K562 (cell line): ENCODE measurements around the gene DOLPP1. TPM values are rescaled to one million over a fixed set of nuclear protein-coding genes. Genes with fewer than 3 reads are reported as not detected.

ENCODE experiments used
- ARNT ChIP-seq, 2 experiments: fragments of 450-650 bp; IDR thresholded peaks; 2 replicates each; pipeline ENCODE4 v1.6.1; 2016; ENCODE audit warnings: mild to moderate bottlenecking in 1 of 2
- CHD1 ChIP-seq: fragments of 200-600 bp; sonication (generic); IDR thresholded peaks from one replicate; pipeline ENCODE4 v1.6.1; 2012; ENCODE audit warnings: mild to moderate bottlenecking, moderate library complexity, low read length, inconsistent platforms
- CHD4 ChIP-seq: fragments of 200-600 bp; sonication (generic); IDR thresholded peaks from 3 replicates; pipeline ENCODE4 v1.6.1; 2012; ENCODE audit warnings: low read depth, mild to moderate bottlenecking, mixed read lengths, low read length, inconsistent platforms; ENCODE audit not compliant: insufficient read depth, insufficient replicate concordance, poor library complexity, severe bottlenecking
- CSDE1 ChIP-seq, 2 experiments: fragments of 450-650 bp; IDR thresholded peaks; 2 replicates each; pipeline ENCODE4 v1.6.1; 2016; ENCODE audit warnings: mild to moderate bottlenecking in 1 of 2
- ETV6 ChIP-seq, 3 experiments: fragments of 150-350 bp in 1 of 3; sonication (generic) in 1 of 3; formaldehyde crosslinking in 1 of 3; IDR thresholded peaks; 2 replicates each; pipeline versions ENCODE4 v1.6.1 to v1.8.0; 2014 to 2022; ENCODE audit warnings: borderline replicate concordance in 2 of 3, low read depth in 2 of 3, antibody characterized with exemption in 1 of 3, low read length in 1 of 3, mild to moderate bottlenecking in 1 of 3, missing genetic modification reagents in 1 of 3
- KAT2B ChIP-seq: IDR thresholded peaks from one replicate; pipeline ENCODE4 v1.6.1; 2012; ENCODE audit warnings: low read depth, mild to moderate bottlenecking, control low read depth, inconsistent platforms, low read length, moderate library complexity
- NEUROD1 ChIP-seq: fragments of 150-350 bp; IDR thresholded peaks from 2 replicates; pipeline ENCODE4 v1.6.1; 2014; ENCODE audit warnings: borderline replicate concordance, low read length, low read depth; ENCODE audit not compliant: partially characterized antibody
- PTTG1 ChIP-seq: fragments of 450-650 bp; IDR thresholded peaks from 2 replicates; pipeline ENCODE4 v1.6.1; 2016; ENCODE audit warnings: low read depth, mild to moderate bottlenecking, missing genetic modification characterization, missing compliant biosample characterization
- RBFOX2 ChIP-seq: fragments of 200-400 bp; formaldehyde crosslinking; IDR thresholded peaks from 2 replicates; pipeline ENCODE4 v1.6.1; 2017; ENCODE audit warnings: low read depth, mild to moderate bottlenecking, low read length, moderate library complexity
- RHOXF2B ChIP-seq: fragments of 250-450 bp; sonication (Bioruptor Pico); conservative IDR thresholded peaks from 2 replicates; pipeline ENCODE4 v1.5.1; 2021
- SREBF2 ChIP-seq: sonication (generic); formaldehyde crosslinking; IDR thresholded peaks from 2 replicates; pipeline ENCODE4 v1.4.0; 2020; ENCODE audit warnings: mild to moderate bottlenecking, missing genetic modification reagents
- XRCC5 ChIP-seq: fragments of 200-400 bp; formaldehyde crosslinking; IDR thresholded peaks from 2 replicates; pipeline ENCODE4 v1.6.1; 2017; ENCODE audit warnings: low read depth, mild to moderate bottlenecking, low read length
- ZEB2 ChIP-seq: fragments of 450-650 bp; IDR thresholded peaks from 2 replicates; pipeline ENCODE4 v1.6.1; 2016
- ZNF232 ChIP-seq: sonication (generic); formaldehyde crosslinking; IDR thresholded peaks from 2 replicates; pipeline ENCODE4 v1.8.0; 2022; ENCODE audit warnings: mild to moderate bottlenecking, missing genetic modification reagents
- ZNF311 ChIP-seq: fragments of 250-450 bp; sonication (Bioruptor Pico); IDR thresholded peaks from 2 replicates; pipeline ENCODE4 v1.4.0; 2020; ENCODE audit warnings: mild to moderate bottlenecking, moderate library complexity
- ZNF668 ChIP-seq: fragments of 250-450 bp; sonication (Bioruptor Pico); IDR thresholded peaks from 2 replicates; pipeline ENCODE4 v1.8.0; 2022; ENCODE audit warnings: mild to moderate bottlenecking, inconsistent platforms
- ZNF780A ChIP-seq: fragments of 250-450 bp; sonication (Bioruptor Pico); IDR thresholded peaks from 2 replicates; pipeline ENCODE4 v1.5.0; 2021; ENCODE audit warnings: mild to moderate bottlenecking
- polyA plus RNA-seq, 8 experiments: library from polyadenylated mRNA; depleted of rRNA in 4 of 8; stranded (reverse) in 5 of 8; unstranded in 3 of 8; fragments of >200 nt; fragmentation: Nextera tagmentation in 2 of 8; fragmentation: Illumina TruSeq in 1 of 8; extraction: Ambion mirVana in 2 of 8; extraction: Trizol in 1 of 8; gene quantifications; 2 replicates each; pipeline versions ENCODE4 v1.2.1 to v1.2.3, GENCODE V29; 2011 to 2014; ENCODE audit warnings: inconsistent platforms in 1 of 8, missing spikeins in 1 of 8
- total RNA-seq, 7 experiments: library from RNA; depleted of rRNA in 6 of 7; stranded (reverse); fragments of >200 nt in 6 of 7; fragmentation: Illumina TruSeq in 2 of 7; extraction: Trizol in 2 of 7; gene quantifications; 2 replicates each; pipeline versions ENCODE4 v1.2.1 to v1.2.3, GENCODE V29; 2011 to 2021; ENCODE audit warnings: low replicate concordance in 1 of 7
- TF ChIP-seq, protein P1 (sequence below): sonication (generic); formaldehyde crosslinking; IDR thresholded peaks from 2 replicates; pipeline ENCODE4 v1.8.0; 2022; ENCODE audit warnings: mild to moderate bottlenecking, missing genetic modification reagents
- TF ChIP-seq, protein P2 (sequence below): fragments of 450-650 bp; IDR thresholded peaks from 2 replicates; pipeline ENCODE4 v1.6.1; 2016; ENCODE audit warnings: borderline replicate concordance
- TF ChIP-seq, protein P3 (sequence below): fragments of 200-400 bp; formaldehyde crosslinking; IDR thresholded peaks from 2 replicates; pipeline ENCODE4 v1.6.1; 2017; ENCODE audit warnings: mild to moderate bottlenecking, low read depth, low read length, moderate library complexity
- TF ChIP-seq, protein P4 (sequence below): fragments of 250-450 bp; sonication (Bioruptor Pico); IDR thresholded peaks from 2 replicates; pipeline ENCODE4 v1.8.0; 2021; ENCODE audit warnings: mild to moderate bottlenecking, moderate library complexity

The DOLPP1 gene
- total and polyA plus RNA-seq, 9 of the 15 experiments (the other 6 are each of a cell fraction or from before 2014, with no cell fraction given): 3.0 to 39.8 (median 30.5) TPM

DNA sequence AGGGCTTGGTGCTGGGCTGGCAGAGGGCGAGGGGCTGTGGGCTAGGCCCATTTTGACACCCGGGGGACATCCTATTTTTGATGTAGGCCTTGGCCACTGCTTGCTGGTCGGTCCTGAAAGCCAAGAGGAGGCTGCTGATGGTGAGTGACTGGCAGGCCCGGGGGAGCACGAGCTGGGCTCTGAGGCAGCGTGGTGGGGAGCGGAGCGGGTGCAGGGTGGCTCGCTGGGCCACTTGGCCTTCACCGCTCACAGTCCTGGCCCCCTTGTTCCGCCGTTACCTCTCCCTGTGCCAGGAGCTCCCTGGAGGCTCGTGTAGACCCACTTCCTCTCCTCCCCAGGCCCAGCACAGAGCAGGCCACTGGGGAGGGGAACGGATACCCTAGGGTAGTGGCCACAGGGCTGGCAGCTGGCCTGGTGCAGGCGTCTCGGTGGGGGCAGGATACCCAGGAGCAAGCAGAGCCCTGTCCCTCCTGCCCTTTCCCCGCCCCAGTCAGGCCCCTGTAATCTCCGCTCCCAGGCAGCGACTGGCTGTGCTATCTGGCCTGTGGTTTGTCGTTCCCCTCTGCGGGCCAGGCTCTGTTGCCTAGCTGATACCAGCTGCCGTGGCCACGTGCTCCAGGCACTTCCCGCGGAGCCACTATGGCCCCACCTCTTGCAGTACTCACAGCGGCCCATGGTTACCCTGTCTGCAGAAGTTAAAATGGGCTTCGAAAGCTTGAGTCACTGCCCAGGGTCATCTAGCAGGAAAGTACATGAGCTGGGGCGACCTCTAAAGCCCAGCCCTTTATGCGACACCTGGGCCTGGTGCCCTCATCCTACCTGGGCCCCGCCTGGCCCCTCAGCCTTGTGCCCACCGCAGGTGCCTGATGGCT is 11.7 kb upstream of the DOLPP1 start (continued):
- TF ChIP-seq ZEB2 (0 out of 2 replicates have a peak, but pooled peaks have one; percentile 45), RBFOX2 (peak; percentile 73), RHOXF2B (no peak), ZNF311 (CRISPR knock-in tag) (peak; percentile 88), CHD4 (no peak), NEUROD1 (peak; percentile 94), CSDE1 (IDR thresholded peaks at IDR 0.05) (no peak), ZNF668 (CRISPR knock-in tag) (no peak), SREBF2 (CRISPR knock-in tag) (no peak), ETV6 (IDR thresholded peaks at IDR 0.05; ENCODE audit: borderline replicate concordance in 1 of 2, low read depth in 2 of 2, low read length in 1 of 2) (0 out of 4 replicates have a peak, but pooled peaks of 1 of the 2 experiments have one; percentile 42), ETV6 (CRISPR knock-in tag; IDR thresholded peaks at IDR 0.05; ENCODE audit: borderline replicate concordance) (no peak), XRCC5 (peak; percentile 89), ZNF232 (CRISPR knock-in tag) (no peak), KAT2B (no peak), ARNT (IDR thresholded peaks at IDR 0.05) (peak; percentile 85 to 90), PTTG1 (tag) (no peak), CHD1 (no peak), ZNF780A (CRISPR knock-in tag) (no peak)
- TF ChIP-seq, protein P1, sequence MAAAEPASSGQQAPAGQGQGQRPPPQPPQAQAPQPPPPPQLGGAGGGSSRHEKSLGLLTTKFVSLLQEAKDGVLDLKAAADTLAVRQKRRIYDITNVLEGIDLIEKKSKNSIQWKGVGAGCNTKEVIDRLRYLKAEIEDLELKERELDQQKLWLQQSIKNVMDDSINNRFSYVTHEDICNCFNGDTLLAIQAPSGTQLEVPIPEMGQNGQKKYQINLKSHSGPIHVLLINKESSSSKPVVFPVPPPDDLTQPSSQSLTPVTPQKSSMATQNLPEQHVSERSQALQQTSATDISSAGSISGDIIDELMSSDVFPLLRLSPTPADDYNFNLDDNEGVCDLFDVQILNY (CRISPR knock-in tag): peak; percentile 93; the same call in 1 of the 2 replicates
- TF ChIP-seq, protein P2, sequence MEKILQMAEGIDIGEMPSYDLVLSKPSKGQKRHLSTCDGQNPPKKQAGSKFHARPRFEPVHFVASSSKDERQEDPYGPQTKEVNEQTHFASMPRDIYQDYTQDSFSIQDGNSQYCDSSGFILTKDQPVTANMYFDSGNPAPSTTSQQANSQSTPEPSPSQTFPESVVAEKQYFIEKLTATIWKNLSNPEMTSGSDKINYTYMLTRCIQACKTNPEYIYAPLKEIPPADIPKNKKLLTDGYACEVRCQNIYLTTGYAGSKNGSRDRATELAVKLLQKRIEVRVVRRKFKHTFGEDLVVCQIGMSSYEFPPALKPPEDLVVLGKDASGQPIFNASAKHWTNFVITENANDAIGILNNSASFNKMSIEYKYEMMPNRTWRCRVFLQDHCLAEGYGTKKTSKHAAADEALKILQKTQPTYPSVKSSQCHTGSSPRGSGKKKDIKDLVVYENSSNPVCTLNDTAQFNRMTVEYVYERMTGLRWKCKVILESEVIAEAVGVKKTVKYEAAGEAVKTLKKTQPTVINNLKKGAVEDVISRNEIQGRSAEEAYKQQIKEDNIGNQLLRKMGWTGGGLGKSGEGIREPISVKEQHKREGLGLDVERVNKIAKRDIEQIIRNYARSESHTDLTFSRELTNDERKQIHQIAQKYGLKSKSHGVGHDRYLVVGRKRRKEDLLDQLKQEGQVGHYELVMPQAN: no peak
- TF ChIP-seq, protein P3, sequence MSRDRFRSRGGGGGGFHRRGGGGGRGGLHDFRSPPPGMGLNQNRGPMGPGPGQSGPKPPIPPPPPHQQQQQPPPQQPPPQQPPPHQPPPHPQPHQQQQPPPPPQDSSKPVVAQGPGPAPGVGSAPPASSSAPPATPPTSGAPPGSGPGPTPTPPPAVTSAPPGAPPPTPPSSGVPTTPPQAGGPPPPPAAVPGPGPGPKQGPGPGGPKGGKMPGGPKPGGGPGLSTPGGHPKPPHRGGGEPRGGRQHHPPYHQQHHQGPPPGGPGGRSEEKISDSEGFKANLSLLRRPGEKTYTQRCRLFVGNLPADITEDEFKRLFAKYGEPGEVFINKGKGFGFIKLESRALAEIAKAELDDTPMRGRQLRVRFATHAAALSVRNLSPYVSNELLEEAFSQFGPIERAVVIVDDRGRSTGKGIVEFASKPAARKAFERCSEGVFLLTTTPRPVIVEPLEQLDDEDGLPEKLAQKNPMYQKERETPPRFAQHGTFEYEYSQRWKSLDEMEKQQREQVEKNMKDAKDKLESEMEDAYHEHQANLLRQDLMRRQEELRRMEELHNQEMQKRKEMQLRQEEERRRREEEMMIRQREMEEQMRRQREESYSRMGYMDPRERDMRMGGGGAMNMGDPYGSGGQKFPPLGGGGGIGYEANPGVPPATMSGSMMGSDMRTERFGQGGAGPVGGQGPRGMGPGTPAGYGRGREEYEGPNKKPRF: no peak
- TF ChIP-seq, protein P4, sequence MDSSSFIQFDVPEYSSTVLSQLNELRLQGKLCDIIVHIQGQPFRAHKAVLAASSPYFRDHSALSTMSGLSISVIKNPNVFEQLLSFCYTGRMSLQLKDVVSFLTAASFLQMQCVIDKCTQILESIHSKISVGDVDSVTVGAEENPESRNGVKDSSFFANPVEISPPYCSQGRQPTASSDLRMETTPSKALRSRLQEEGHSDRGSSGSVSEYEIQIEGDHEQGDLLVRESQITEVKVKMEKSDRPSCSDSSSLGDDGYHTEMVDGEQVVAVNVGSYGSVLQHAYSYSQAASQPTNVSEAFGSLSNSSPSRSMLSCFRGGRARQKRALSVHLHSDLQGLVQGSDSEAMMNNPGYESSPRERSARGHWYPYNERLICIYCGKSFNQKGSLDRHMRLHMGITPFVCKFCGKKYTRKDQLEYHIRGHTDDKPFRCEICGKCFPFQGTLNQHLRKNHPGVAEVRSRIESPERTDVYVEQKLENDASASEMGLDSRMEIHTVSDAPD: no peak
